ENCODE measurements around the gene TESMIN.

- TF ChIP-seq CTCF (IDR thresholded peaks at IDR 0.05; ENCODE audit: low read depth, low read length) = no peak
- no peak for TF ChIP-seq MAX (IDR thresholded peaks at IDR 0.05; ENCODE audit: low read depth, low read length)
Measured at GRCh38 chr11:68753300-68753699, 2.0 kb upstream of the TESMIN start.
